ENCODE results near the gene NCCRP1.
"Not testable (repeated sequence)": the region's sequence is repeated elsewhere in the genome, so short reads cannot be mapped to it uniquely, and the experiment has no call there.

Gene NCCRP1

DNA sequence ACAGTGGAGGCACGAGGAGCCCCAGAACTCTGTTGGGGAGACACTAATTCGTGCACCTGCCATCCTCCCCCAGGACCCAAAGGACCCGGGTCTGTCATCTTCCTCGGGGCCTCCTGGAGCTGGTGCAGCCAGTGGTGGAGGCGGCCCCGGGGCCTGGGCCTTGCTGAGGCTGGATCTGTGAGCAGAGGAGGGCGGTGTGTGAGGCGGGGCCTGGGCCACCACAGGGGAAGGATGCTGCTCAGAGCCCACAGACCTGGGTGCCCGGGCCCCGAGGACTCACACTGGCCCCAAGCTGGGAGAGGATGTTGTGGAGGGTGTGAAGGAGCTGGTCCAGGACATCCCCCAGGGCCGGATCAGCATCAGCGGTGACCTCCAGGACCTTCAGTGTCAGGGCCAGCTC, 39.8 kb downstream of the NCCRP1 start:
- Histone ChIP-seq H3K36me3 (ENCODE audit: control insufficient read depth in 2 of 2, insufficient read depth in 2 of 2, low read length in 2 of 2) (no peaks in the 10 kb centered on the region), H3K4me1 (ENCODE audit: control insufficient read depth, insufficient read depth, low read length) (no peaks in the 10 kb centered on the region), H3K27ac (ENCODE audit: low read length) (no peak overlapping the region), H3K27me3 (ENCODE audit: control insufficient read depth in 1 of 2, insufficient read depth in 2 of 2, low read length in 2 of 2) (peaks cover 3 to 6% of the 10 kb centered on the region in 2 donors), H3K9ac (ENCODE audit: low read length in 2 of 2) (no peak overlapping the region), H3K9me3 (ENCODE audit: control insufficient read depth in 2 of 2, low read length in 2 of 2) (no peaks in the 10 kb centered on the region), H3K4me3 (ENCODE audit: low read length in 2 of 2) (no peak overlapping the region)

DNA sequence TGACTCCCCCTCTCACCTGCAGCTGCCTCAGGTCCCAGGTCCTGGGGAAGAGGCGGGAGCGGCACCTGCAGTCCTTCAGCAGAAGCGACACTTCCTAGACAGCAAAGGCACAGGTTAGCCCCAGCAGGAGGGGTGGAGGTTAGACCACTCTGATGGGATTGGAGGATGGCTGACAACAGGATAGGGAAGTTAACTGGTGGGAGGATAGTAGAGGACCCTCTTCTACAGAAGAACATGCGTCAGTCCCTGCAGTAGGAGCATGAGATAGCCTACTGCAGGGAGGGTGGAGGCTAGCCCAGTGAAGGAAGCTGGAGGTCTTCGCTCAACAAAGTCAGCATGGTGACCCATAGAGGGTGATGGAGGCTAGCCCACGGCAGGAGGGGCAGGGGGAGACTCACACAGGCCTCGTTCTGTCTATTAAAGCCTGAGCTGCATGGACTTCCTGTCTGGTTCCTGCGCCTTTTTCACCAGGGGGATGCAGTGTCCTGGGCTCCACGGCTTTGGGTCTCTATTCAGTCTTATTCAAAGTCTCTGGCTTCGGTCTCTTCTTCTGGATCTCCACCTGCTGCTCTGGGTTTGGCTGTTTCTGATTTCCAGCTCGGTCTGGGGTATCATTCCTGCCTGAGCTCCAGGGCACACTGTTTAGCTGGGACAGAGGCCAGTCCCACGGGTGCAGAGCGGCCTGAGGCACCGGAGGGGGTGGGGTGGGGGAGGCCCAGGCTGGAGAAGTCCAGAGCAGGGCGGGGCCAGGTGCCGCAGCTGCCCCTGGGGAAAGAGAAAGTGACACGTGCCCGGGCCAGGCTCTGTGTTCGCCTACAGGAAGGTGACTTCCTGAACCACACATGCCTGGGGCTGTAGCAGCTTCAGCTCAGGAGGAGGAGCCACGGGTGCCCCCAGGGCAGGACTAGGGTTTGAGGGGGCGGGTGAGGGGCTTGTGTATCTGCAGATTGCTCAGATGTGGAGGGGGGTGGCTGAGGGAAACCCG, 40.7 kb downstream of the NCCRP1 start:
- peaks cover 3 to 6% of the 10 kb centered on the region in 2 donors for H3K27me3 ChIP-seq (ENCODE audit: control insufficient read depth in 1 of 2, insufficient read depth in 2 of 2, low read length in 2 of 2)
- H3K9me3 ChIP-seq (ENCODE audit: control insufficient read depth in 2 of 2, low read length in 2 of 2) = no peaks in the 10 kb centered on the region
- no peak overlapping the region for H3K4me3 ChIP-seq (ENCODE audit: low read length in 2 of 2)
- H3K36me3 ChIP-seq (ENCODE audit: control insufficient read depth in 2 of 2, insufficient read depth in 2 of 2, low read length in 2 of 2) = no peaks in the 10 kb centered on the region
- no peak overlapping the region for H3K27ac ChIP-seq (ENCODE audit: low read length)
- H3K9ac ChIP-seq (ENCODE audit: low read length in 2 of 2) = no peak overlapping the region
- H3K4me1 ChIP-seq (ENCODE audit: control insufficient read depth, insufficient read depth, low read length) = no peaks in the 10 kb centered on the region

DNA sequence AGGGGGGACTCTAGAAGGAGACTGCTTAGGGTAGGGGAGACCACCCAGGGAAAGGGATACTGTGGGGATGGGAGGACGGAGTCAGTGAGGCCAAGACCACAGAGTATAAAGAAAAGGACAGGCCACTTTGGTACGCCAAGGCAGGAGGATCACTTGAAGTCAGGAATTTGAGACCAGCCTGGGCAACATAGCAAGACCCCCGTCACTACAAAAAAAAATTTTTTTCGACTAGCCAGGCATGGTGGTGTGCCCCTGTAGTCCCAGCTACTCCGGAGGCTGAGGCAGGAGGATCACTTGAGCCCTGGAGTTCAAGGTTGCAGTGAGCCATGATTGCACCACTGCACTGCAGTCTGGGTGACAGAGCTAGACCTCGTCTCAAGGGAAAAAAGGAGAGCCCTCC, 41.4 kb downstream of the NCCRP1 start:
- Histone ChIP-seq H3K4me3 (ENCODE audit: low read length in 2 of 2) (no peak overlapping the region), H3K27me3 (ENCODE audit: control insufficient read depth in 1 of 2, insufficient read depth in 2 of 2, low read length in 2 of 2) (peaks cover 3 to 6% of the 10 kb centered on the region in 2 donors), H3K27ac (ENCODE audit: low read length) (no peak overlapping the region), H3K4me1 (ENCODE audit: control insufficient read depth, insufficient read depth, low read length) (no peaks in the 10 kb centered on the region), H3K9ac (ENCODE audit: low read length in 2 of 2) (no peak overlapping the region), H3K36me3 (ENCODE audit: control insufficient read depth in 2 of 2, insufficient read depth in 2 of 2, low read length in 2 of 2) (no peaks in the 10 kb centered on the region), H3K9me3 (ENCODE audit: control insufficient read depth in 2 of 2, low read length in 2 of 2) (no peaks in the 10 kb centered on the region)

DNA sequence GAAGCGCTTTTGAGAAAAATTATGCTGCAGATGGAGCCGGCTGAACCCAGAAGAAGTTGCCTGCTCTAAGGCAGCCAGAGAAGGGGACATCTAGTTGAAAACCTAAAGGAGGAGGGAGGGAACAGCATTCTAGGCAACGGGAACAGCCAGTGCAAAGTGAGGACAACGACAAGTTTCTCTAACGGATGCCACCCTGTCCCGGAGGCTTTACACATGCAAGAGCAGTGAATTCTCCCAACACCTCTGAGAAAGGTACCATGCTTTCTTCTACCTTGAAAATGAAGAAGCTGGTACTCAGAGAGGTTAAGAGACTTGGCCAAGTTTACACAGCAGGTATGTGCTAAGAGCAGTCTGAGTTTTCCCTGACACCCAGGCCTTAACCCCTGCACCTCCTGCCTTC, 42.2 kb downstream of the NCCRP1 start:
- H3K9me3 ChIP-seq (ENCODE audit: control insufficient read depth in 2 of 2, low read length in 2 of 2) = no peaks in the 10 kb centered on the region
- H3K4me1 ChIP-seq (ENCODE audit: control insufficient read depth, insufficient read depth, low read length) = no peaks in the 10 kb centered on the region
- peaks cover 3 to 6% of the 10 kb centered on the region in 2 donors for H3K27me3 ChIP-seq (ENCODE audit: control insufficient read depth in 1 of 2, insufficient read depth in 2 of 2, low read length in 2 of 2)
- no peaks in the 10 kb centered on the region for H3K36me3 ChIP-seq (ENCODE audit: control insufficient read depth in 2 of 2, insufficient read depth in 2 of 2, low read length in 2 of 2)
- H3K9ac ChIP-seq (ENCODE audit: low read length in 2 of 2) = no peak overlapping the region
- no peak overlapping the region for H3K4me3 ChIP-seq (ENCODE audit: low read length in 2 of 2)
- H3K27ac ChIP-seq (ENCODE audit: low read length) = no peak overlapping the region

DNA sequence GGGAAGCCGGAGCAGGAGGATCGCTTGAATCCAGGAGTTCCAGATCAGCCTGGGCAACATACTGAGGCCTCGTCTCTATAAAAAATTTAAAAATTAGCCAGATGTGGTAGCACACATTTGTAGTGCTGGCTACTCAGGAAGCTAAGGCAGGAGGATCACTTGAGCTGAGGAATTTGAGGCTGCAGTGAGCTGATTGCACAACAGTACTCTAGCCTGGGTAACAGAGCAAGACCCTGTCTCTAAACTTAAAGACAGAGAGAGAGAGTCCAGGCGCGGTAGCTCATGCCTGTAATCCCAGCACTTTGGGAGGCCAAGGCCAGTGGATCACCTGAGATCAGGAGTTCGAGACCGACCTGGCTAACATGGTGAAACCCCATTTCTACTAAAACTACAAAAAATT, 43.7 kb downstream of the NCCRP1 start:
- no peak overlapping the region for H3K9ac ChIP-seq (ENCODE audit: low read length in 2 of 2)
- H3K9me3 ChIP-seq (ENCODE audit: control insufficient read depth in 2 of 2, low read length in 2 of 2) = no peaks in the 10 kb centered on the region
- no peaks in the 10 kb centered on the region for H3K4me1 ChIP-seq (ENCODE audit: control insufficient read depth, insufficient read depth, low read length)
- no peaks in the 10 kb centered on the region for H3K36me3 ChIP-seq (ENCODE audit: control insufficient read depth in 2 of 2, insufficient read depth in 2 of 2, low read length in 2 of 2)
- no peak overlapping the region for H3K27ac ChIP-seq (ENCODE audit: low read length)
- H3K27me3 ChIP-seq (ENCODE audit: control insufficient read depth in 1 of 2, insufficient read depth in 2 of 2, low read length in 2 of 2) = peaks cover 6% of the 10 kb centered on the region in 2 donors
- no peak overlapping the region for H3K4me3 ChIP-seq (ENCODE audit: low read length in 2 of 2)

DNA sequence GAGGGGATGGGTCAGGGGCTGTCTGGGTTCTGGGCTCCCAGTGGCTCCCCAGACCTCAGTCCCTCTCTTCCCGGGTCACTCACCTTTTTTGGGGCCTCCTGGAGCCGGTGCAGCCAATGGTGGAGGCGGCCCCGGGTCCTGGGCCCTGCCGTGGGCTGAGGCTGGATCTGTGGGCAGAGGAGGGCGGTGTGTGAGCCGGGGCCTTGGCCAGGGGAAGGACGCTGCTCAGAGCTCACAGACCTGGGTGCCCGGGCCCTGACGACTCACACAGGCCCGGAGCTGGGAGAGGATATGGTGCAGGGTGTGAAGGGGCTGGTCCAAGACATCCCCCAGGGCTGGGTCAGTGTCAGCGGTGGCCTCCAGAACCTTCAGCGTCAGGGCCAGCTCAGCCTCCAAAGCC, 47.0 kb downstream of the NCCRP1 start:
- not testable (repeated sequence) for H3K27ac ChIP-seq (ENCODE audit: low read length); H3K36me3 ChIP-seq (ENCODE audit: control insufficient read depth in 2 of 2, insufficient read depth in 2 of 2, low read length in 2 of 2); H3K9me3 ChIP-seq (ENCODE audit: control insufficient read depth in 2 of 2, low read length in 2 of 2); H3K4me1 ChIP-seq (ENCODE audit: control insufficient read depth, insufficient read depth, low read length); H3K4me3 ChIP-seq (ENCODE audit: low read length in 2 of 2); H3K9ac ChIP-seq (ENCODE audit: low read length in 2 of 2)
- H3K27me3 ChIP-seq (ENCODE audit: control insufficient read depth in 1 of 2, insufficient read depth in 2 of 2, low read length in 2 of 2) = peaks cover 19 to 21% of the 10 kb centered on the region in 2 donors

DNA sequence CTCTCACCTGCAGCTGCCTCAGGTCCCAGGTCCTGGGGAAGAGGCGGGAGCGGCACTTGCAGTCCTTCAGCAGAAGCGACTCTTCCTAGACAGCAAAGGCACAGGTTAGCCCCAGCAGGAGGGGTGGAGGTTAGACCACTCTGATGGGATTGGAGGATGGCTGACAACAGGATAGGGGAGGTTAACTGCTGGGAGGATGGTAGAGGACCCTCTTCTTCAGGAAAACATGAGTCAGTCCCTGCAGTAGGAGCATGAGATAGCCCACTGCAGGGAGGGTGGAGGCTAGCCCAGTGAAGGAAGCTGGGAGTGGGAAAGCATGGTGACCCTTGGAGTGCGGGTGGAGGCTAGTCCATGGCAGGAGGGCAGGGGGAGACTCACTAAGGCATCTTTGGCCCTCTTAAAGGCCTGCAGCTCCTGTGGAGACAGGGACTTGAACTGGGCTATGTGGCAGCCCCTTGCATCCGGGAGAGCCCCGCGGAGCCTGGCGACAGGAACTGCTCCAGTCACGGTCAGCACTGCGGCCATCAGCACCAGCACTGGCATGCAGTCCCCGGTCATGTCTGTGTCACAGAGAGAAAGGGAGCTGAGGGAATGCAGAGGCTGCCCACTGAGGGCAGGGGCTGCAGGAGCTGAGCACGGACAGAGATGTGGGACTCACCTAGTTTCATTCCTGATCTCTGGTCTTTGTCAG, 47.8 kb downstream of the NCCRP1 start, which contains the start of gene IFNL3:
Gene IFNL3 (minus strand): TSS at position 597 of the 691 bp plus-strand sequence. CDS start 39 bp downstream, at position 558.
- peaks cover 25% of the 10 kb centered on the region in 2 donors for H3K27me3 ChIP-seq (ENCODE audit: control insufficient read depth in 1 of 2, insufficient read depth in 2 of 2, low read length in 2 of 2)

DNA sequence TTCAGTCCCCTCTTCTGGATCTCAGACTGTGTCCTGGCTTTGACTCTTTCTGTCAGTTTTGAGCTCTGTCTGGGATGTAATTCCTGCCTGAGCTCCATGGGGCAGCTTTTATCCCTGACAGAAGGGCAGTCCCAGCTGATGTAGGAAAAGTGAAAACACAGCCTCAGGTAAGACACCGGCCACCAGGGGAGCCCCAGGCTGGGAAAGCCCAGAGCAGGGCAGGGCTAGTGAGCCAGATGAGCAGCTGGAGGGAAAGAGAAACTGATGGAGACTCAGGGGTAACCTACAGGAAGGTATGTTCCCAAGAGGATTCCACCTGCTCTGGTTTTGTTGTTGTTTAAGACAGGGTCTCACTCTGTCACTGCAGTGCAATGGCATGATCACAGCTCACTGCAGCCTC, 48.4 kb downstream of the NCCRP1 start:
- H3K27ac ChIP-seq (ENCODE audit: low read length); H3K4me1 ChIP-seq (ENCODE audit: control insufficient read depth, insufficient read depth, low read length); H3K9me3 ChIP-seq (ENCODE audit: control insufficient read depth in 2 of 2, low read length in 2 of 2); H3K9ac ChIP-seq (ENCODE audit: low read length in 2 of 2); H3K36me3 ChIP-seq (ENCODE audit: control insufficient read depth in 2 of 2, insufficient read depth in 2 of 2, low read length in 2 of 2); H3K4me3 ChIP-seq (ENCODE audit: low read length in 2 of 2): not testable (repeated sequence)
- H3K27me3 ChIP-seq (ENCODE audit: control insufficient read depth in 1 of 2, insufficient read depth in 2 of 2, low read length in 2 of 2) = peaks cover 28 to 29% of the 10 kb centered on the region in 2 donors

More for the DNA sequence above, 47.8 kb downstream of the NCCRP1 start, which contains the start of gene IFNL3:
- not testable (repeated sequence) for H3K36me3 ChIP-seq (ENCODE audit: control insufficient read depth in 2 of 2, insufficient read depth in 2 of 2, low read length in 2 of 2); H3K4me3 ChIP-seq (ENCODE audit: low read length in 2 of 2); H3K9me3 ChIP-seq (ENCODE audit: control insufficient read depth in 2 of 2, low read length in 2 of 2); H3K27ac ChIP-seq (ENCODE audit: low read length); H3K9ac ChIP-seq (ENCODE audit: low read length in 2 of 2); H3K4me1 ChIP-seq (ENCODE audit: control insufficient read depth, insufficient read depth, low read length)

DNA sequence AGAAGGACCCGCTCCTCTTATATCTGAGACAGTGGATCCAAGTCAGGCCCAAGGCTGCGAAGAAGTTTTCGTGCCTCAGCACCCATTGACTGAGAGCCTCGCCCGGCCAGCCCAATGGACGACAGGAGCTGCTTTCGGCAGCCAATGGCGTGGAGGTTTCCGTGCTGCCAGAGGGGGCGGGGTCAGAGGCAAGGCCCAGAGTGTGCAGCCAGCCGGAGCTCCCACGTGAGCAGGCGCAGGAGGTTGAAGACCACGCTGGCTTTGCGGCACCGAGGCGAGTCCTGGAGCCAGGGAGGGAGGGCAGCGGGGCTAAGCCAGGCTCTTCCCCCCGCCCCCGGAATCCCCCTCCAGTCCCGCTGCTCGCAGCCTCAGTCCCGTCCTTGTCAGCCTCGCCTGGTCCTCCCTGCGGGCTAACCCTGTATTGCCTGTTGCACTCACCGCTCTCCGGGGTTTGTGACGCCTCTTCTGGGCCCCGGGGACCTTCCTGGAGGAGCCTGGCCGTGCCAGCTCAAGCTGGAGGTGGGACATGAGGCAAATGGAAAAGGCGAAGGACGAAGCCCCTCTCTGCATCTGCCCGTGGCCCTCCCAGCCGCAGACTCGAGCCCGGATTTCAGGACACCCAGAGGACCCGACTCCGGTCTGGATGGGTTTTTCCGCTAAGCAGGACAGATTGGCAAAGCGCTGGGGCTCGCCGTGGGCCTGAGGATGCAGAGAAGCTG, 50.3 kb downstream of the NCCRP1 start:
- peaks cover 7% of the 10 kb centered on the region for H3K4me1 ChIP-seq (ENCODE audit: control insufficient read depth, insufficient read depth, low read length)
- H3K9ac ChIP-seq (ENCODE audit: low read length in 2 of 2) = no peak overlapping the region
- H3K4me3 ChIP-seq (ENCODE audit: low read length in 2 of 2) = peak overlapping the region in 1 of 2 donors; percentile 54
- no peak overlapping the region for H3K27ac ChIP-seq (ENCODE audit: low read length)
- peaks cover 30% of the 10 kb centered on the region in 2 donors for H3K27me3 ChIP-seq (ENCODE audit: control insufficient read depth in 1 of 2, insufficient read depth in 2 of 2, low read length in 2 of 2)
- no peaks in the 10 kb centered on the region for H3K36me3 ChIP-seq (ENCODE audit: control insufficient read depth in 2 of 2, insufficient read depth in 2 of 2, low read length in 2 of 2)
- H3K9me3 ChIP-seq (ENCODE audit: control insufficient read depth in 2 of 2, low read length in 2 of 2) = no peaks in the 10 kb centered on the region
